ENCODE measurements around the gene BEND6.

BEND6 gene

GRCh38 chr6:57072108-57072507 lies 117.2 kb downstream of the BEND6 start:
- Histone ChIP-seq H3K27ac (ENCODE audit: low read depth, low read length) (no peak overlapping the region), H3K36me3 (ENCODE audit: insufficient read depth, low read length) (peaks cover 10% of the 10 kb centered on the region), H3K27me3 (ENCODE audit: control insufficient read depth in 1 of 2, insufficient read depth in 2 of 2, low read length in 2 of 2) (no peaks in the 10 kb centered on the region), H3K4me3 (ENCODE audit: low read depth in 1 of 2, low read length in 2 of 2) (no peak overlapping the region), H3K9ac (ENCODE audit: low read length) (no peak overlapping the region), H3K4me1 (ENCODE audit: insufficient read depth, low read length) (no peaks in the 10 kb centered on the region), H3K9me3 (ENCODE audit: low read length) (no peaks in the 10 kb centered on the region)

- H3K4me1 ChIP-seq (ENCODE audit: insufficient read depth, low read length), result no peaks in the 10 kb centered on the region
- H3K27me3 ChIP-seq (ENCODE audit: control insufficient read depth in 1 of 2, insufficient read depth in 2 of 2, low read length in 2 of 2), result no peaks in the 10 kb centered on the region
- H3K36me3 ChIP-seq (ENCODE audit: insufficient read depth, low read length), result peaks cover 10% of the 10 kb centered on the region
- no peaks in the 10 kb centered on the region for H3K9me3 ChIP-seq (ENCODE audit: low read length)
- no peak overlapping the region for H3K9ac ChIP-seq (ENCODE audit: low read length)
- no peak overlapping the region for H3K27ac ChIP-seq (ENCODE audit: low read depth, low read length)
- H3K4me3 ChIP-seq (ENCODE audit: low read depth in 1 of 2, low read length in 2 of 2), result no peak overlapping the region
Measured at GRCh38 chr6:57074383-57074782, 119.5 kb downstream of the BEND6 start.

GRCh38 chr6:57075092-57075491 lies 120.2 kb downstream of the BEND6 start:
- H3K4me3 ChIP-seq (ENCODE audit: low read depth in 1 of 2, low read length in 2 of 2), result no peak overlapping the region
- peaks cover 10% of the 10 kb centered on the region for H3K36me3 ChIP-seq (ENCODE audit: insufficient read depth, low read length)
- no peaks in the 10 kb centered on the region for H3K27me3 ChIP-seq (ENCODE audit: control insufficient read depth in 1 of 2, insufficient read depth in 2 of 2, low read length in 2 of 2)
- no peak overlapping the region for H3K9ac ChIP-seq (ENCODE audit: low read length)
- no peaks in the 10 kb centered on the region for H3K4me1 ChIP-seq (ENCODE audit: insufficient read depth, low read length)
- H3K27ac ChIP-seq (ENCODE audit: low read depth, low read length), result no peak overlapping the region
- no peaks in the 10 kb centered on the region for H3K9me3 ChIP-seq (ENCODE audit: low read length)
